GM21381 (cell line): Measurements from ENCODE around the gene ARHGAP9.

Source experiments
- ATAC-seq: cut with Tn5 transposase; IDR thresholded peaks from one replicate; pipeline ENCODE4 v1.9.1; 2021; ENCODE audit warnings: mild to moderate bottlenecking, moderate library complexity; ENCODE audit not compliant: unreplicated experiment

ARHGAP9 gene

GRCh38 chr12:57473886-57474285 is 5.8 kb downstream of the ARHGAP9 start:
- no peak for ATAC-seq

- no peak for ATAC-seq
Observed at GRCh38 chr12:57473392-57473791, 6.3 kb downstream of the ARHGAP9 start.

GRCh38 chr12:57472391-57472790 is 7.3 kb downstream of the ARHGAP9 start:
- no peak for ATAC-seq

GRCh38 chr12:57471661-57472060 is 8.0 kb downstream of the ARHGAP9 start:
- ATAC-seq, result no peak

- no peak for ATAC-seq
Observed at GRCh38 chr12:57470970-57471656, 8.6 kb downstream of the ARHGAP9 start.

- ATAC-seq, result no peak
Observed at GRCh38 chr12:57470286-57470969, 9.2 kb downstream of the ARHGAP9 start.

GRCh38 chr12:57469296-57470164 is 10.1 kb downstream of the ARHGAP9 start:
- no peak for ATAC-seq

- ATAC-seq, result no peak
Observed at GRCh38 chr12:57467915-57468314, 11.8 kb downstream of the ARHGAP9 start.

- ATAC-seq, result no peak
Observed at GRCh38 chr12:57467212-57467874, 12.3 kb downstream of the ARHGAP9 start.

- no peak for ATAC-seq
Observed at GRCh38 chr12:57465747-57466505, 13.7 kb downstream of the ARHGAP9 start.

- ATAC-seq, result no peak
Observed at GRCh38 chr12:57465030-57465746, 14.5 kb downstream of the ARHGAP9 start.

GRCh38 chr12:57464569-57464968 is 15.1 kb downstream of the ARHGAP9 start:
- ATAC-seq, result no peak

GRCh38 chr12:57462912-57463253 is 16.8 kb downstream of the ARHGAP9 start:
- no peak for ATAC-seq

- ATAC-seq, result peak; percentile 61
Observed at GRCh38 chr12:57462251-57462911, 17.3 kb downstream of the ARHGAP9 start.

GRCh38 chr12:57461917-57462250 is 17.8 kb downstream of the ARHGAP9 start:
- no peak for ATAC-seq

GRCh38 chr12:57461276-57461916 is 18.3 kb downstream of the ARHGAP9 start:
- no peak for ATAC-seq

- ATAC-seq, result no peak
Observed at GRCh38 chr12:57460841-57461275, 18.8 kb downstream of the ARHGAP9 start.

- ATAC-seq, result no peak
Observed at GRCh38 chr12:57460468-57460784, 19.2 kb downstream of the ARHGAP9 start.
